Mucosa of rectum (tissue), 2 donors: ENCODE results near the gene SGIP1.
"Not testable (repeated sequence)": the region's sequence is repeated elsewhere in the genome, so short reads cannot be mapped to it uniquely, and the experiment has no call there.

Experiments
- H3K27ac ChIP-seq, 2 donors: one replicate each; pipeline ENCODE4 v1.7.0; 2013; ENCODE audit warnings: inconsistent platforms in 2 of 2, low read depth in 2 of 2, low read length in 2 of 2
- H3K27me3 ChIP-seq, 2 donors: one replicate each; pipeline ENCODE4 v1.7.0; 2013; ENCODE audit warnings: low read length in 2 of 2; ENCODE audit not compliant: control insufficient read depth in 2 of 2, insufficient read depth in 2 of 2
- H3K36me3 ChIP-seq, 2 donors: one replicate each; pipeline ENCODE4 v1.7.0; 2013; ENCODE audit warnings: low read length in 2 of 2; ENCODE audit not compliant: control insufficient read depth in 2 of 2, insufficient read depth in 2 of 2
- H3K4me1 ChIP-seq, 2 donors: one replicate each; pipeline ENCODE4 v1.7.0; 2013; ENCODE audit warnings: low read length in 2 of 2, mild to moderate bottlenecking in 1 of 2; ENCODE audit not compliant: control insufficient read depth in 2 of 2, insufficient read depth in 2 of 2
- H3K4me3 ChIP-seq, 2 donors: one replicate each; pipeline ENCODE4 v1.7.0; 2013; ENCODE audit warnings: low read length in 2 of 2
- H3K9ac ChIP-seq, 2 donors: one replicate each; pipeline ENCODE4 v1.7.0; 2013; ENCODE audit warnings: low read length in 2 of 2, low read depth in 1 of 2, mild to moderate bottlenecking in 1 of 2
- H3K9me3 ChIP-seq, 2 donors: one replicate each; pipeline ENCODE4 v1.7.0; 2013; ENCODE audit warnings: low read length in 2 of 2; ENCODE audit not compliant: control insufficient read depth in 2 of 2
- donor health status: healthy.
- donor health status: Normal muscosa, but diverticular disease.

The SGIP1 gene

GRCh38 chr1:66730462-66730861 lies 196.5 kb downstream of the SGIP1 start:
- Histone ChIP-seq H3K9ac (no peak overlapping the region), H3K4me3 (no peak overlapping the region), H3K9me3 (no peaks in the 10 kb centered on the region), H3K36me3 (no peaks in the 10 kb centered on the region), H3K4me1 (peaks cover 0 to 3% of the 10 kb centered on the region in 2 donors), H3K27ac (no peak overlapping the region), H3K27me3 (no peaks in the 10 kb centered on the region)

DNA sequence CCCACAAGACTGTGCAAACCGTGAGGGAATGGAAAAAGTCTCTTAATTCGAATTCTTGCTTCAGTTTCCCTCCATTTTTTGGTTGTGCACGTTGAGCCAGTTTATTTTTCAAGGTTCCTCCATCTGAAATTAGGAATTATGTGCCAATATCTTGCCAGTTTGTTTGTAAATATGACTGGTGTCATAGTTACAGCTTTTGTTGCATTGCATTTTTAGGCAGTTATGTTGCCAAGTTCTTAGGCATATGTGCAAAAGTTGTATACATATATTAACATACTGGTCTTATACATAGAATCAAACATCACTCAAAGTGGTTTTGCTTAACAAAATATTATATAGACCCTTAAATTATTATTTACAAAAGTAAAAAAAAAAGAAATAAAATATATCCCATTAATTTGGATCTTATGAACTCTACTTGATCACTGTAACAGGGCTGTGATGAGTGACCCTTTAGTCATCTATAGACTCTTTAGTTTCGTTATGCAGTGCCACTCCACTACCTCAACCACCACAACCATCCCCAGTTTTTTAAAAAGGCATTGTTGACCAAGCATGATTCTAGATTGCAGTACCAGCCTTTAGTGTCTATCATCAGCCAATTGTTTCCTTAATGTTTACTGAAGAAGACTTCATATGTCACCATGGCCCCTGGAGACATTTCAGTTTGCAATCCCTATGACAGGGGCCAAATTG lies 197.4 kb downstream of the SGIP1 start:
- no peaks in the 10 kb centered on the region for H3K36me3 ChIP-seq
- no peak overlapping the region for H3K9ac ChIP-seq
- H3K27ac ChIP-seq: no peak overlapping the region
- H3K4me3 ChIP-seq: no peak overlapping the region
- H3K9me3 ChIP-seq: no peaks in the 10 kb centered on the region
- no peaks in the 10 kb centered on the region for H3K27me3 ChIP-seq
- H3K4me1 ChIP-seq: no peaks in the 10 kb centered on the region

- Histone ChIP-seq H3K36me3 (no peaks in the 10 kb centered on the region), H3K4me1 (no peaks in the 10 kb centered on the region), H3K27ac (no peak overlapping the region), H3K4me3 (no peak overlapping the region), H3K9ac (no peak overlapping the region), H3K9me3 (no peaks in the 10 kb centered on the region), H3K27me3 (no peaks in the 10 kb centered on the region)
Observed at GRCh38 chr1:66732407-66733166, 198.6 kb downstream of the SGIP1 start.

GRCh38 chr1:66733348-66734017 lies 199.5 kb downstream of the SGIP1 start:
- H3K4me1 ChIP-seq: no peaks in the 10 kb centered on the region
- H3K9me3 ChIP-seq: no peaks in the 10 kb centered on the region
- H3K27me3 ChIP-seq: no peaks in the 10 kb centered on the region
- H3K4me3 ChIP-seq: no peak overlapping the region
- no peak overlapping the region for H3K27ac ChIP-seq
- no peaks in the 10 kb centered on the region for H3K36me3 ChIP-seq
- no peak overlapping the region for H3K9ac ChIP-seq

- not testable (repeated sequence) for H3K27me3 ChIP-seq, H3K36me3 ChIP-seq
Observed at GRCh38 chr1:66734531-66734930, 200.6 kb downstream of the SGIP1 start.

DNA sequence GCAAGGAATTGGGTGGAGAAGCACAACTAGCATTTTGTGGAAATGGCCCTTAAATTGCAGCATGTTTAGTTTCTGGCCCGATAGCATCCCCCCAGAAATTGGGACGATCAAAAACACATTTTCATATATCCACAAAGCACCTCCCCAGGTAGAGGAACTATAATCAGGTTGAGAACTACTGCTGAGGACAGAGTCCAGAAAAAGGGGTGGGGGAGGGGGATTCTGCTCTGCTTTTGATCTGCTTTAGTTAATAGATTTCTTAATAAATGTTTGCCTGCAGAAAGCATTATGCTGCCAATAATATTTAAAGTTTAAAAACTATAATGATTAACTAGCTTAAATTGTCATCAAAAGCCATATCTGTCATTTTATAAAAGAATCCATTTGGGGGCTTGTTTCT lies 203.9 kb downstream of the SGIP1 start:
- Histone ChIP-seq H3K36me3 (no peaks in the 10 kb centered on the region), H3K27me3 (no peaks in the 10 kb centered on the region), H3K9me3 (no peaks in the 10 kb centered on the region), H3K4me1 (no peaks in the 10 kb centered on the region), H3K4me3 (no peak overlapping the region), H3K9ac (no peak overlapping the region), H3K27ac (no peak overlapping the region)

More at GRCh38 chr1:66734531-66734930, 200.6 kb downstream of the SGIP1 start:
- not testable (repeated sequence) for H3K9me3 ChIP-seq, H3K4me1 ChIP-seq, H3K27ac ChIP-seq, H3K4me3 ChIP-seq, H3K9ac ChIP-seq

GRCh38 chr1:66739401-66740157 lies 205.6 kb downstream of the SGIP1 start:
- H3K9ac ChIP-seq: no peak overlapping the region
- no peaks in the 10 kb centered on the region for H3K27me3 ChIP-seq
- no peak overlapping the region for H3K4me3 ChIP-seq
- no peaks in the 10 kb centered on the region for H3K9me3 ChIP-seq
- no peak overlapping the region for H3K27ac ChIP-seq
- H3K4me1 ChIP-seq: no peaks in the 10 kb centered on the region
- H3K36me3 ChIP-seq: no peaks in the 10 kb centered on the region

- Histone ChIP-seq H3K36me3 (no peaks in the 10 kb centered on the region), H3K4me1 (no peaks in the 10 kb centered on the region), H3K9ac (no peak overlapping the region), H3K27me3 (no peaks in the 10 kb centered on the region), H3K9me3 (no peaks in the 10 kb centered on the region), H3K4me3 (no peak overlapping the region), H3K27ac (no peak overlapping the region)
Observed at GRCh38 chr1:66745451-66745850, 211.5 kb downstream of the SGIP1 start.

GRCh38 chr1:66747501-66747900 lies 213.5 kb downstream of the SGIP1 start:
- Histone ChIP-seq H3K27me3 (peaks cover 5 to 8% of the 10 kb centered on the region in 2 donors), H3K4me3 (no peak overlapping the region), H3K9ac (no peak overlapping the region), H3K9me3 (no peaks in the 10 kb centered on the region), H3K27ac (no peak overlapping the region), H3K36me3 (no peaks in the 10 kb centered on the region), H3K4me1 (peaks cover 1 to 3% of the 10 kb centered on the region in 2 donors)
